Adrenal gland (tissue), 5 donors: Measurements from ENCODE around the gene MAPK12.

Experiments
- CTCF ChIP-seq, 6 experiments: fragments of 450-650 bp in 4 of 6; fragments of 200-600 bp in 2 of 6; sonication (generic) in 1 of 6; IDR thresholded peaks; 1 replicate in 5 of 6; 2 replicates in 1 of 6; pipeline versions ENCODE4 v1.5.1 to v1.8.0; 2016 to 2021; ENCODE audit warnings: antibody characterized with exemption in 6 of 6, mild to moderate bottlenecking in 2 of 6, moderate library complexity in 1 of 6
- POLR2A ChIP-seq, 2 donors: fragments of 450-650 bp; IDR thresholded peaks; one replicate each; pipeline ENCODE4 v1.6.1; 2017; ENCODE audit warnings: antibody characterized with exemption in 2 of 2, mild to moderate bottlenecking in 2 of 2, moderate library complexity in 1 of 2
- donor health status: DM: no; HTN: no; CAD: no.

- TF ChIP-seq POLR2A (IDR thresholded peaks at IDR 0.05) (no peak), CTCF (IDR thresholded peaks at IDR 0.05) (no peak)
Measured at GRCh38 chr22:50274771-50275170, 13.3 kb upstream of the MAPK12 start.
